ENCODE results near the gene CHRM5.

GRCh38 chr15:34047893-34048775 is 79.8 kb downstream of the CHRM5 start:
- TF ChIP-seq, protein P1, sequence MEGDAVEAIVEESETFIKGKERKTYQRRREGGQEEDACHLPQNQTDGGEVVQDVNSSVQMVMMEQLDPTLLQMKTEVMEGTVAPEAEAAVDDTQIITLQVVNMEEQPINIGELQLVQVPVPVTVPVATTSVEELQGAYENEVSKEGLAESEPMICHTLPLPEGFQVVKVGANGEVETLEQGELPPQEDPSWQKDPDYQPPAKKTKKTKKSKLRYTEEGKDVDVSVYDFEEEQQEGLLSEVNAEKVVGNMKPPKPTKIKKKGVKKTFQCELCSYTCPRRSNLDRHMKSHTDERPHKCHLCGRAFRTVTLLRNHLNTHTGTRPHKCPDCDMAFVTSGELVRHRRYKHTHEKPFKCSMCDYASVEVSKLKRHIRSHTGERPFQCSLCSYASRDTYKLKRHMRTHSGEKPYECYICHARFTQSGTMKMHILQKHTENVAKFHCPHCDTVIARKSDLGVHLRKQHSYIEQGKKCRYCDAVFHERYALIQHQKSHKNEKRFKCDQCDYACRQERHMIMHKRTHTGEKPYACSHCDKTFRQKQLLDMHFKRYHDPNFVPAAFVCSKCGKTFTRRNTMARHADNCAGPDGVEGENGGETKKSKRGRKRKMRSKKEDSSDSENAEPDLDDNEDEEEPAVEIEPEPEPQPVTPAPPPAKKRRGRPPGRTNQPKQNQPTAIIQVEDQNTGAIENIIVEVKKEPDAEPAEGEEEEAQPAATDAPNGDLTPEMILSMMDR (conservative IDR thresholded peaks at IDR 0.05), result no peak
- TF ChIP-seq EZH2 (IDR thresholded peaks at IDR 0.05; ENCODE audit: low read depth), result no peak

Data from PC-9 (cell line).